ENCODE measurements around the gene CALCR. TPM values are rescaled to one million over a fixed set of nuclear protein-coding genes. Genes with fewer than 3 reads are reported as not detected.
A peak's percentile ranks its signal among the peaks of the same experiment; 100 is the strongest.

CALCR gene
- total RNA-seq, 1 donor from 2014 or later = not detected

- Mint-ChIP-seq H3K36me3 (ENCODE audit: unreplicated experiment) (no peaks in the 10 kb centered on the region), H3K27ac (ENCODE audit: unreplicated experiment) (no peak overlapping the region), H3K4me1 (ENCODE audit: low read depth, unreplicated experiment) (no peaks in the 10 kb centered on the region), H3K9me3 (ENCODE audit: unreplicated experiment) (no peaks in the 10 kb centered on the region), H3K27me3 (ENCODE audit: unreplicated experiment) (no peaks in the 10 kb centered on the region), H3K4me3 (ENCODE audit: unreplicated experiment) (no peak overlapping the region)
- TF ChIP-seq CTCF (IDR thresholded peaks at IDR 0.05; ENCODE audit: partially characterized antibody, unreplicated experiment) = no peak
- no peak for DNase-seq
Measured at GRCh38 chr7:93448176-93448575, 126.3 kb downstream of the CALCR start.

- H3K4me3 Mint-ChIP-seq (ENCODE audit: unreplicated experiment) = no peak overlapping the region
- no peaks in the 10 kb centered on the region for H3K4me1 Mint-ChIP-seq (ENCODE audit: low read depth, unreplicated experiment)
- TF ChIP-seq CTCF (IDR thresholded peaks at IDR 0.05; ENCODE audit: partially characterized antibody, unreplicated experiment) = no peak
- H3K9me3 Mint-ChIP-seq (ENCODE audit: unreplicated experiment) = no peaks in the 10 kb centered on the region
- H3K36me3 Mint-ChIP-seq (ENCODE audit: unreplicated experiment) = no peaks in the 10 kb centered on the region
- H3K27me3 Mint-ChIP-seq (ENCODE audit: unreplicated experiment) = no peaks in the 10 kb centered on the region
- no peak for DNase-seq
- no peak overlapping the region for H3K27ac Mint-ChIP-seq (ENCODE audit: unreplicated experiment)
Measured at GRCh38 chr7:93447509-93447908, 127.0 kb downstream of the CALCR start.

- H3K9me3 Mint-ChIP-seq (ENCODE audit: unreplicated experiment) = no peaks in the 10 kb centered on the region
- peak; percentile 52 for DNase-seq
- H3K27ac Mint-ChIP-seq (ENCODE audit: unreplicated experiment) = no peak overlapping the region
- TF ChIP-seq CTCF (IDR thresholded peaks at IDR 0.05; ENCODE audit: partially characterized antibody, unreplicated experiment) = peak; percentile 90
- H3K4me1 Mint-ChIP-seq (ENCODE audit: low read depth, unreplicated experiment) = no peaks in the 10 kb centered on the region
- H3K4me3 Mint-ChIP-seq (ENCODE audit: unreplicated experiment) = no peak overlapping the region
- no peaks in the 10 kb centered on the region for H3K36me3 Mint-ChIP-seq (ENCODE audit: unreplicated experiment)
- H3K27me3 Mint-ChIP-seq (ENCODE audit: unreplicated experiment) = no peaks in the 10 kb centered on the region
Measured at GRCh38 chr7:93442478-93443224, 131.9 kb downstream of the CALCR start.

- Mint-ChIP-seq H3K27me3 (ENCODE audit: unreplicated experiment) (no peaks in the 10 kb centered on the region), H3K4me3 (ENCODE audit: unreplicated experiment) (no peak overlapping the region), H3K27ac (ENCODE audit: unreplicated experiment) (no peak overlapping the region), H3K9me3 (ENCODE audit: unreplicated experiment) (no peaks in the 10 kb centered on the region), H3K4me1 (ENCODE audit: low read depth, unreplicated experiment) (no peaks in the 10 kb centered on the region), H3K36me3 (ENCODE audit: unreplicated experiment) (no peaks in the 10 kb centered on the region)
- no peak for DNase-seq
- no peak for TF ChIP-seq CTCF (IDR thresholded peaks at IDR 0.05; ENCODE audit: partially characterized antibody, unreplicated experiment)
Measured at GRCh38 chr7:93435791-93436190, 138.7 kb downstream of the CALCR start.

GRCh38 chr7:93432130-93432529 lies 142.4 kb downstream of the CALCR start:
- H3K36me3 Mint-ChIP-seq (ENCODE audit: unreplicated experiment) = no peaks in the 10 kb centered on the region
- H3K9me3 Mint-ChIP-seq (ENCODE audit: unreplicated experiment) = no peaks in the 10 kb centered on the region
- no peaks in the 10 kb centered on the region for H3K27me3 Mint-ChIP-seq (ENCODE audit: unreplicated experiment)
- H3K4me3 Mint-ChIP-seq (ENCODE audit: unreplicated experiment) = no peak overlapping the region
- DNase-seq = no peak
- H3K27ac Mint-ChIP-seq (ENCODE audit: unreplicated experiment) = no peak overlapping the region
- H3K4me1 Mint-ChIP-seq (ENCODE audit: low read depth, unreplicated experiment) = no peaks in the 10 kb centered on the region
- no peak for TF ChIP-seq CTCF (IDR thresholded peaks at IDR 0.05; ENCODE audit: partially characterized antibody, unreplicated experiment)
